ENCODE measurements around the gene FAM89B. TPM values are rescaled to one million over a fixed set of nuclear protein-coding genes. Genes with fewer than 3 reads are reported as not detected.

FAM89B gene
- total and polyA plus RNA-seq, 2 of the 8 experiments (the other 6 are each of a cell fraction or from before 2014, with no cell fraction given): 15.8 to 32.4 TPM

DNA sequence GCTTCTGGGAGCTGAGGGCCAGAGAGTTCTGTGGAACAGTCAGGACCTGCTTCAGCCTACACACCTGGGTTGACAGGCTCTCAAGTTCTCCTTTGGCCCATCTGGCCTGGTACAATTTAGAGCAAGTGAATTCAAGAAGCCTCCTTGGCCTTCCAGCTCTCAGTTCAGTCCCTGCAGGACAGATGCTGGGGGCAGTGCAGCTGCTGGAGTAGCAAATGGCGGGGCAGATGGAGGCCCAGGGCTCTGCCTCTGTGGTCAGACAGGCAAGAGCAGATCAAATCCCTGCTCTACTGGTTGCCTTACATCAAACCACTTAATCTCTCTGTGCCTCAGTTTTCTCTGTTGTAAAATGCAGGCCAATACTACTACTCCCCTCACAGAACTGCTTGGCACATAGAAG, 31.9 kb downstream of the FAM89B start (continued):
- no peak for TF ChIP-seq BACH1 (IDR thresholded peaks at IDR 0.05; ENCODE audit: low read length)
- TF ChIP-seq, protein P1, sequence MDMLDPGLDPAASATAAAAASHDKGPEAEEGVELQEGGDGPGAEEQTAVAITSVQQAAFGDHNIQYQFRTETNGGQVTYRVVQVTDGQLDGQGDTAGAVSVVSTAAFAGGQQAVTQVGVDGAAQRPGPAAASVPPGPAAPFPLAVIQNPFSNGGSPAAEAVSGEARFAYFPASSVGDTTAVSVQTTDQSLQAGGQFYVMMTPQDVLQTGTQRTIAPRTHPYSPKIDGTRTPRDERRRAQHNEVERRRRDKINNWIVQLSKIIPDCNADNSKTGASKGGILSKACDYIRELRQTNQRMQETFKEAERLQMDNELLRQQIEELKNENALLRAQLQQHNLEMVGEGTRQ (IDR thresholded peaks at IDR 0.05; ENCODE audit: low read length): no peak

Data from H1 (cell line).